Erythroblast (primary cell): ENCODE data around the gene IRF7.

Experiments
- GATA1 ChIP-seq: IDR thresholded peaks from 2 replicates; pipeline ENCODE4 v1.6.1; 2011; ENCODE audit warnings: low read depth, mild to moderate bottlenecking, control low read depth, low read length, moderate library complexity
- POLR2A ChIP-seq: IDR thresholded peaks from 2 replicates; pipeline ENCODE4 v1.6.1; 2011; ENCODE audit warnings: mild to moderate bottlenecking, low read length

GRCh38 chr11:629237-629583 is 13.5 kb upstream of the IRF7 start:
- TF ChIP-seq POLR2A: no peak
- no peak for TF ChIP-seq GATA1
